ENCODE measurements around the gene PAX5. TPM values are rescaled to one million over a fixed set of nuclear protein-coding genes. Genes with fewer than 3 reads are reported as not detected.

PAX5 gene
- total RNA-seq, 1 donor from 2014 or later: 0.25 TPM

DNA sequence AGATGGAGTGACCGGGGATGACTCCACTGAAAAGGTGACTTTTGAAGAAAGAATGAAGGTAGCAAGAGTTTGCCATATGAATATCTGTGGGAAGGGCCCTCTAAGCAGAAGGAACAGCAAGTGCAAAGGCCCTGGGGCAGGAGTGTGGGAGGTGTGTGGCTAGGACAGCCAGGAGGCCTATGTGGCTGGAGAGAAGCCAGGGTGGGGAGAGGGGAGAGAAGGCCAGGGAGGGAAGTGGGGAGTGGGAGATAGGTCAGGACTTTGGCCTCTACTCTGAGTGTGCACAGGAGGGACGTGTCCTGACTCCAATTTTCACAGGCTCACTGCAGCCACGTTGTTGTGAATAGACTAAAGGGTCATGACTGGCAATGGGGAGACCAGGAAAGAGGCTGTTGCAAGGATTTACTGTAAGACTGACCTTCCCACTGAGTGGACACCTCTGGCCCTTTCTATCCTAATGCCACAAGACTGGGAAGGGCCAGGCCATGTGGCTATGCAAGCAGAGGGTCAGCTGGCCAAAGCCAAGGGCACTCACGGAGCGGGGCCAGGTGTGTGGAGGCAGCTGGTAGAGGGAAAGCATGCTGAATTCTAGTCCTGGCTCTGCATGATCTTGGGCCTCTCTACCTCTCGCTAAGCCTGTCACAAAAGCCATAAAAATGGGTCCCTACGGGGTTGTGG lies 172.4 kb downstream of the PAX5 start:
- intact Hi-C loops (cut with DNase I): no loop called here
- no peak overlapping the region for H3K4me3 ChIP-seq
- no peaks in the 10 kb centered on the region for H3K36me3 ChIP-seq
- no peaks in the 10 kb centered on the region for H3K9me3 ChIP-seq
- DNase-seq (ENCODE audit: extremely low spot score in 2 of 2): no peak
- H3K4me1 ChIP-seq: peaks cover 5% of the 10 kb centered on the region
- no peak for TF ChIP-seq CTCF (IDR thresholded peaks at IDR 0.05)
- no peak for TF ChIP-seq POLR2AphosphoS5 (IDR thresholded peaks at IDR 0.05; ENCODE audit: insufficient read depth in 1 of 2, low read depth in 1 of 2)
- no peak for TF ChIP-seq POLR2A (IDR thresholded peaks at IDR 0.05)
- H3K27ac ChIP-seq: no peak overlapping the region
- no peaks in the 10 kb centered on the region for H3K27me3 ChIP-seq

GRCh38 chr9:36858805-36859375 lies 175.2 kb downstream of the PAX5 start:
- Histone ChIP-seq H3K27ac (no peak overlapping the region), H3K9me3 (no peaks in the 10 kb centered on the region), H3K36me3 (no peaks in the 10 kb centered on the region), H3K4me3 (no peak overlapping the region), H3K27me3 (no peaks in the 10 kb centered on the region), H3K4me1 (peaks cover 5% of the 10 kb centered on the region)
- intact Hi-C loops (cut with DNase I): no loop called here
- no peak for DNase-seq (ENCODE audit: extremely low spot score in 2 of 2)
- no peak for TF ChIP-seq POLR2A (IDR thresholded peaks at IDR 0.05)

GRCh38 chr9:36855448-36856315 lies 178.4 kb downstream of the PAX5 start:
- intact Hi-C loops (cut with DNase I): no loop called here
- no peaks in the 10 kb centered on the region for H3K27me3 ChIP-seq
- H3K9me3 ChIP-seq: no peaks in the 10 kb centered on the region
- no peak for DNase-seq (ENCODE audit: extremely low spot score in 2 of 2)
- no peaks in the 10 kb centered on the region for H3K36me3 ChIP-seq
- H3K4me3 ChIP-seq: no peak overlapping the region
- H3K27ac ChIP-seq: no peak overlapping the region
- TF ChIP-seq POLR2A (IDR thresholded peaks at IDR 0.05): no peak
- H3K4me1 ChIP-seq: peaks cover 5% of the 10 kb centered on the region

DNA sequence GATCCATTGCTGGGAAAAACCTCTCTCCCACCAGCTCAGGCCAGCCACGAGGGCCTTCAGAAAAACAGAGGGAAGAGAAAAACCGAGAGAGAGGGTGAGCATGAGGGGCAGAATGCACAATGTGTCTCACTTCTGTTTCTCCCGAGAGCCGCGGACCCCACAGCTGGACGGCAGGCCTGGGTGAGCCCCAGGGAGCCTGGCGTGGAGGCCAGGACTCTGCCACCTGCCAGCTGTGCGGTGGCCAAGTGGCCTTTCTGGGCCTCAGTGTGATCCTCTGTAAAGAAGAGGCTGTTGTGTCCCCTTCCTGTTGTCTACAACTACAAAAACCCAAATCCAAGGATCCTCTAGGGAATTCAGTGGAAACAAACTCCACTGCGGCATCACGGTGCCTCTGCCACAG lies 179.3 kb downstream of the PAX5 start:
- no peaks in the 10 kb centered on the region for H3K27me3 ChIP-seq
- peaks cover 5% of the 10 kb centered on the region for H3K4me1 ChIP-seq
- intact Hi-C loops (cut with DNase I): no loop called here
- no peak for TF ChIP-seq POLR2A (IDR thresholded peaks at IDR 0.05)
- H3K4me3 ChIP-seq: no peak overlapping the region
- no peaks in the 10 kb centered on the region for H3K9me3 ChIP-seq
- no peak overlapping the region for H3K27ac ChIP-seq
- no peaks in the 10 kb centered on the region for H3K36me3 ChIP-seq
- DNase-seq (ENCODE audit: extremely low spot score in 2 of 2): no peak

DNA sequence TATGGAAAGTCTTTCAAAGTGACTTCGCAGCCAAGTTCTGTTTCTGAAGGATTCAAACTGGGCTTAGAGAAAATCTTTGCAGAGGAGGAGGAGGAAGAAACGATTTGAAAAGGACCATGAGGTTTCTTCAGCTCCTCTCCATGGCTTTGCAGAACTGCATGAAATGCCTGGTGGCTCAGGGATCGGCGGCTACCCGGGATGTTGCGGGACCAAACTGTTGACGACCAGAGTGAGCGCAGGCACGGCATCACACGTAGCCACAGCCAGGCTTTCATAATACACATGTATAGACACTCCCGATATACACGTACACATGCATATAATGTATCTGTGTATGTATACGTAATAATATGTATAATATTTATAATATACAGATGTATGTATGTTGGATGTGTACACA lies 180.0 kb downstream of the PAX5 start:
- Histone ChIP-seq H3K9me3 (no peaks in the 10 kb centered on the region), H3K36me3 (no peaks in the 10 kb centered on the region), H3K4me1 (peaks cover 5% of the 10 kb centered on the region), H3K4me3 (no peak overlapping the region), H3K27ac (no peak overlapping the region), H3K27me3 (no peaks in the 10 kb centered on the region)
- DNase-seq (ENCODE audit: extremely low spot score in 2 of 2): no peak
- intact Hi-C loops (cut with DNase I): no loop called here
- TF ChIP-seq CTCF (IDR thresholded peaks at IDR 0.05): no peak
- no peak for TF ChIP-seq POLR2A (IDR thresholded peaks at IDR 0.05)
- TF ChIP-seq POLR2AphosphoS5 (IDR thresholded peaks at IDR 0.05; ENCODE audit: insufficient read depth in 1 of 2, low read depth in 1 of 2): no peak

- no peaks in the 10 kb centered on the region for H3K27me3 ChIP-seq
These were observed 180.8 kb downstream of the PAX5 start for GRCh38 chr9:36853233-36853632.

More at GRCh38 chr9:36853233-36853632, 180.8 kb downstream of the PAX5 start:
- peaks cover 1% of the 10 kb centered on the region for H3K4me1 ChIP-seq
- intact Hi-C loops (cut with DNase I): no loop called here
- TF ChIP-seq POLR2A (IDR thresholded peaks at IDR 0.05) (no peak), CTCF (IDR thresholded peaks at IDR 0.05) (no peak), POLR2AphosphoS5 (IDR thresholded peaks at IDR 0.05; ENCODE audit: insufficient read depth in 1 of 2, low read depth in 1 of 2) (no peak)
- DNase-seq (ENCODE audit: extremely low spot score in 2 of 2): no peak
- H3K4me3 ChIP-seq: no peak overlapping the region
- H3K27ac ChIP-seq: no peak overlapping the region
- no peaks in the 10 kb centered on the region for H3K36me3 ChIP-seq
- H3K9me3 ChIP-seq: no peaks in the 10 kb centered on the region
